DOHH2 (cell line): Measurements from ENCODE around the gene ELOB.

Source experiments
- CTCF ChIP-seq: fragments of 200-600 bp; sonication (generic); IDR thresholded peaks from one replicate; pipeline ENCODE4 v1.5.1; 2014; ENCODE audit warnings: antibody characterized with exemption, mild to moderate bottlenecking, low read depth, low read length; ENCODE audit not compliant: poor library complexity, severe bottlenecking
- EZH2phosphoT487 ChIP-seq: fragments of 200-600 bp; sonication (generic); IDR thresholded peaks from 2 replicates; pipeline ENCODE4 v1.6.1; 2017; ENCODE audit warnings: borderline replicate concordance, mild to moderate bottlenecking, antibody characterized with exemption, low read length, moderate library complexity, mixed read lengths

- TF ChIP-seq CTCF: no peak
- TF ChIP-seq EZH2phosphoT487: no peak
Measured at GRCh38 chr16:2819939-2820835, 43.1 kb upstream of the ELOB start.
